Adrenal gland (tissue), 5 donors: ENCODE data around the gene SLC9A9.

Experiments used
- CTCF ChIP-seq, 6 experiments: fragments of 450-650 bp in 4 of 6; fragments of 200-600 bp in 2 of 6; sonication (generic) in 1 of 6; IDR thresholded peaks; 1 replicate in 5 of 6; 2 replicates in 1 of 6; pipeline versions ENCODE4 v1.5.1 to v1.8.0; 2016 to 2021; ENCODE audit warnings: antibody characterized with exemption in 6 of 6, mild to moderate bottlenecking in 2 of 6, moderate library complexity in 1 of 6
- POLR2A ChIP-seq, 2 donors: fragments of 450-650 bp; IDR thresholded peaks; one replicate each; pipeline ENCODE4 v1.6.1; 2017; ENCODE audit warnings: antibody characterized with exemption in 2 of 2, mild to moderate bottlenecking in 2 of 2, moderate library complexity in 1 of 2
- donor health status: DM: no; HTN: no; CAD: no.

GRCh38 chr3:143888166-143888565, 39.9 kb upstream of the SLC9A9 start:
- no peak for TF ChIP-seq POLR2A (IDR thresholded peaks at IDR 0.05)
- TF ChIP-seq CTCF (IDR thresholded peaks at IDR 0.05): no peak
